ENCODE data around the gene ACTN3.
"Not testable (repeated sequence)": the region's sequence is repeated elsewhere in the genome, so short reads cannot be mapped to it uniquely, and the experiment has no call there.

Gene ACTN3

GRCh38 chr11:66531841-66532240 is 14.9 kb upstream of the ACTN3 start:
- no peak for TF ChIP-seq CTCF (IDR thresholded peaks at IDR 0.05; ENCODE audit: insufficient read depth, low read depth, low read length, missing control alignments)
- no peak overlapping the region for H3K4me3 ChIP-seq (ENCODE audit: low read length)
- DNase-seq (ENCODE audit: low read depth), result no peak

- DNase-seq (ENCODE audit: low read depth), result no peak
- TF ChIP-seq CTCF (IDR thresholded peaks at IDR 0.05; ENCODE audit: insufficient read depth, low read depth, low read length, missing control alignments), result no peak
- no peak overlapping the region for H3K4me3 ChIP-seq (ENCODE audit: low read length)
These were observed 13.9 kb upstream of the ACTN3 start for GRCh38 chr11:66532784-66533183.

DNA sequence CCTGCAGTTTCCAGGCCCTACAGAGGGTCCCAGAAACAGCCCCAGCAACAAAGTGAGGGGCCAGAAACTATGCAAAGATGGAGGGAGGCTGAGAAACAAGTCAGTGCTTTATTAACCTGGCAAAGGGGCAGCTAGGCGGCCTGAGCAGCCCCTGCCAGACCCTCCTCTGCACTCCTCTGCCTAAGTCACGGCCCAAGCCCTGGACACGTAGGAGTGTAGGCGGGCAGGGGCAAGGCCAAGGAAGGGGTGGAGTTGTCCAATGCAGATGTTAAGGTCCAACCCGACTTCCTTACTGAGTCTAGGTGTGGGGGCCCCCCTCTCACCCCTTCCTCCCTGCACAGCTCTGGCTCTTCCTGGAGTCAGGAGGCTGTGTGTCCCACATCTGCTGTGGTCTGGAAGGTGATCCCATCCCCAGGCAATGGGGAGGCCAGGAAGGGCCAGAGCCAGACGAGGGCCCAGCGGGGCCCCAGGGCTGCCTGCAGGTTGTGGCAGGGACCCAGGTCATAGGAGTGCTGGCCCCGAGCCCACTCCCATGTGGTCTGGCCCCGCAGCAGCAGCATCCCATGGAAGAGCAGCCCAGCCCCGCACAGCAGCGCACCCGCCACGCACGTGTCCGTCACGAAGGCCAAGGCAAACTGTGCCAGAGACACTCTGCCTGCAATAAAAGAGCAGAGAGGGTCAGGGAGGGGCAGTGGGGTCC is 7.4 kb upstream of the ACTN3 start:
- TF ChIP-seq CTCF (IDR thresholded peaks at IDR 0.05; ENCODE audit: insufficient read depth, low read depth, low read length, missing control alignments), result no peak
- H3K4me3 ChIP-seq (ENCODE audit: low read length), result no peak overlapping the region
- DNase-seq (ENCODE audit: low read depth), result no peak

GRCh38 chr11:66539870-66540213 is 6.9 kb upstream of the ACTN3 start:
- no peak for TF ChIP-seq CTCF (IDR thresholded peaks at IDR 0.05; ENCODE audit: insufficient read depth, low read depth, low read length, missing control alignments)
- no peak for DNase-seq (ENCODE audit: low read depth)
- no peak overlapping the region for H3K4me3 ChIP-seq (ENCODE audit: low read length)

DNA sequence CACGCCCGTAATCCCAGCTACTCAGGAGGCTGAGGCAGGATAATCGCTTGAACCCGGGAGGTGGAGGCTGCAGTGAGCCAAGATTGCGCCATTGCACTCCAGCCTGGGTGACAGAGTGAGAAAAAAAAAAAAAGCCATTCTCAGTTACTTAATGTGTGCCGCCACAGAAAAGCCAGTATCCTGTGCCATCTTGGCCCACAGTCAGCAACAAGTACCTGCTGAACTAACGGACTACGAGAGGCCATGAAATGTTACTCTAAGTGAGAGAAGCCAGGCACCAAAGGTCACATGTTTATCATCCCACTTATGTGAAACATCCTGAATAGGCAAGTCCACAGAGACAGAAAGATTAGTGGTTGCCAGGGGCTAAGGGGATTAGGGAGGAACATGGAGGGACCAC is 6.1 kb upstream of the ACTN3 start:
- not testable (repeated sequence) for H3K4me3 ChIP-seq (ENCODE audit: low read length); DNase-seq (ENCODE audit: low read depth)

- H3K4me3 ChIP-seq (ENCODE audit: low read length), result no peak overlapping the region
- TF ChIP-seq CTCF (IDR thresholded peaks at IDR 0.05; ENCODE audit: insufficient read depth, low read depth, low read length, missing control alignments), result no peak
- no peak for DNase-seq (ENCODE audit: low read depth)
These were observed 4.8 kb upstream of the ACTN3 start for GRCh38 chr11:66541892-66542291.

DNA sequence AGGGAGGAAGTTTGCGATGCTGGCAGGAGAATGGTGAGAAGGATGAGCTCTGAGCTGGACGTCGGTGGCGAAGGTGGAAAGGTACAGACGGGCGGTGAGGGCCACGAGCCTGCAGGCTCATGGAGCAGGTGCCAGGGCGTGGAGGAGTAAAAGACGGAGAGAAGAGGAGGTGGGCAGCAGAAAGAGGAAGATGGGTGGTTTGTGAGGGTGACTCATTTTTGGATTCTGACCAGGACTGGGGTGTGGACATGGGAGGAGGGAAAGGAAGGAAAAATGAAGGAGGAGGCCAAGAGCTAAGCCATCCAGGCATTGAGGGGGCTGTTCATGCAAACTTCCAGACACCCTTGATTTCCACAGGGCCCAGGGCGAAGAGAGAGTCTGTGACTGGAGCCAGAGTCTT is 4.3 kb upstream of the ACTN3 start:
- DNase-seq (ENCODE audit: low read depth), result no peak
- TF ChIP-seq CTCF (IDR thresholded peaks at IDR 0.05; ENCODE audit: insufficient read depth, low read depth, low read length, missing control alignments), result no peak
- H3K4me3 ChIP-seq (ENCODE audit: low read length), result no peak overlapping the region

All from epithelial cell of esophagus (primary cell).